ENCODE data around the gene TOX2. TPM values are rescaled to one million over a fixed set of nuclear protein-coding genes. Genes with fewer than 3 reads are reported as not detected.

The TOX2 gene
- total and polyA plus RNA-seq, 2 of the 8 experiments (the other 6 are each of a cell fraction or from before 2014, with no cell fraction given), result 1.8 to 3.4 TPM

DNA sequence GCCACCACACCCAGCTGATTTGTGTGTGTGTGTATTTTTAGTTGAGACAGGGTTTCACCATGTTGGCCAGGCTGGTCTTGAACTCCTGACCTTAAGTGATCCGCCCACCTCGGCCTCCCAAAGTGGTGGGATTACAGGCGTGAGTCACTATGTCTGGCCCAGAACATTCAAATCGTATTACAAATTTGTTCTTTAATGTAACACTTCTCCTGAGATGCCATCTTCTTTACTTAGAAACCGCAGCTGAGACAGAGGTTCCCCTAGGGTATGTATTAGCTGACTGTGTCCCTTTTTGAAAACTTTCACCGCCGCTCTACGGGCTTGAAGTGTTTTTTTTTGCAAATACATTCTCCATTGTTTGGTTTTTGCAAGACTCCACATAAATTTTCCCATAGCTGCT lies 62.6 kb downstream of the TOX2 start (continued):
- no peak for TF ChIP-seq RXRA (IDR thresholded peaks at IDR 0.05; ENCODE audit: insufficient read depth, low read depth, low read length)
- no peak for TF ChIP-seq SIX5 (IDR thresholded peaks at IDR 0.05; ENCODE audit: low read depth, low read length)
- TF ChIP-seq CREB1 (IDR thresholded peaks at IDR 0.05), result no peak
- TF ChIP-seq SUZ12 (IDR thresholded peaks at IDR 0.05; ENCODE audit: low read length), result no peak

Data from H1 (cell line).